ENCODE data around the gene CELF4. TPM values are rescaled to one million over a fixed set of nuclear protein-coding genes. Genes with fewer than 3 reads are reported as not detected.

CELF4 gene
- total and polyA plus RNA-seq, 2 of the 4 experiments (the other 2 are of a cell fraction) = not detected

DNA sequence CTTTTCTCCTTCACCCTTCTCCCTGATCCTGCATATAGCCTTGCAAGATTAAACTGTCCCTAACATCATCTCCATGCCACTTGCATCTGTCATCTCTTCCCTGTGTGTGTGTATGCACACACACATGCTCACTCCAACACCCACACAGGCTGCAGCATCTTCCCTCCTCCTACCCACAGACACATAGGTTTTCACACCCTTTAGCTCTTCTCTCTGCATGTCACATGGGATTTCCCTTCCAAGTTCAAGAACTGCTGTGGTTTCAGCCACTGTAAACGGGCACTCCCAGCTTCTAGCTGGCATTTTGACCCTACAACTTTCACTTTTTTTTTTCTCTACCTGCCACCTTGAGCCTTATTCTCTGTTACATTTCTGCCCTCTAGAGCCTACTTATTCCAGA is 6.4 kb downstream of the CELF4 start:
- no peak overlapping the region for H2AK9ac ChIP-seq (replicated peaks; ENCODE audit: low read depth, low read length, poor library complexity)
- in situ Hi-C loops (cut with MboI; ENCODE audit: low sequenced_read_pairs) = no loop called here

More for the DNA sequence above, 6.4 kb downstream of the CELF4 start:
- no peaks in the 10 kb centered on the region for H3K4me1 ChIP-seq (ENCODE audit: control insufficient read depth, insufficient read depth, low read length)
- ATAC-seq (ENCODE audit: low read depth) (no peak), DNase-seq (no peak)
- CTCF ChIA-PET = no interaction called here
- H3K18ac ChIP-seq (ENCODE audit: low read depth, low read length) = no peak overlapping the region
- no CpG with 5 or more reads among the region's 1 CpG for WGBS, 2 experiments (ENCODE audit: extremely low coverage in 2 of 2, insufficient read length in 1 of 2)
- intact Hi-C loops (cut with micrococcal nuclease) = no loop called here
- H3K56ac ChIP-seq (ENCODE audit: extremely low read depth, insufficient read depth, low read length) = no peak overlapping the region
- H4K91ac ChIP-seq (ENCODE audit: insufficient read depth, low read depth, low read length) = no peak overlapping the region
- no peak overlapping the region for H3K4me2 ChIP-seq (ENCODE audit: low read depth, low read length)
- H3K9me1 ChIP-seq (ENCODE audit: insufficient read depth, low read length) = no peaks in the 10 kb centered on the region
- no peak overlapping the region for H3K27ac ChIP-seq (ENCODE audit: insufficient read depth, low read length)
- H2AFZ ChIP-seq (replicated peaks; ENCODE audit: low read length, poor library complexity) = no peak overlapping the region
- no peak overlapping the region for H2BK20ac ChIP-seq (ENCODE audit: low read depth, low read length)
- no peak overlapping the region for H3K4me3 ChIP-seq (ENCODE audit: insufficient read depth, low read depth, low read length)
- H3K9me3 ChIP-seq (ENCODE audit: control insufficient read depth, insufficient read depth, low read length) = no peaks in the 10 kb centered on the region
- H4K5ac ChIP-seq (ENCODE audit: low read depth, low read length) = no peak overlapping the region
- no peaks in the 10 kb centered on the region for H4K20me1 ChIP-seq (ENCODE audit: insufficient read depth, low read length)
- no peak overlapping the region for H2BK120ac ChIP-seq (ENCODE audit: low read depth, low read length)
- BruUV-seq (replicated peaks) = no TSS peak
- TF ChIP-seq RAD21 (IDR thresholded peaks at IDR 0.05; ENCODE audit: low read length) (no peak), MAFK (IDR thresholded peaks at IDR 0.05; ENCODE audit: low read depth, low read length) (no peak), NFE2L2 (IDR thresholded peaks at IDR 0.05; ENCODE audit: low read depth, low read length) (no peak), RCOR1 (IDR thresholded peaks at IDR 0.05; ENCODE audit: insufficient replicate concordance, low read length) (no peak), SMC3 (IDR thresholded peaks at IDR 0.05; ENCODE audit: low read depth, low read length) (no peak), FOS (IDR thresholded peaks at IDR 0.05; ENCODE audit: low read depth, low read length) (no peak), BHLHE40 (IDR thresholded peaks at IDR 0.05; ENCODE audit: low read depth, low read length) (no peak), CEBPB (IDR thresholded peaks at IDR 0.05; ENCODE audit: low read depth, low read length) (no peak), CHD1 (IDR thresholded peaks at IDR 0.05; ENCODE audit: low read depth, low read length) (no peak), MXI1 (IDR thresholded peaks at IDR 0.05; ENCODE audit: borderline replicate concordance, low read depth, low read length) (no peak), MAZ (IDR thresholded peaks at IDR 0.05; ENCODE audit: borderline replicate concordance, low read depth, low read length) (no peak), POLR2A (IDR thresholded peaks at IDR 0.05; ENCODE audit: low read depth, low read length) (no peak)
- TF ChIP-seq, protein P1, sequence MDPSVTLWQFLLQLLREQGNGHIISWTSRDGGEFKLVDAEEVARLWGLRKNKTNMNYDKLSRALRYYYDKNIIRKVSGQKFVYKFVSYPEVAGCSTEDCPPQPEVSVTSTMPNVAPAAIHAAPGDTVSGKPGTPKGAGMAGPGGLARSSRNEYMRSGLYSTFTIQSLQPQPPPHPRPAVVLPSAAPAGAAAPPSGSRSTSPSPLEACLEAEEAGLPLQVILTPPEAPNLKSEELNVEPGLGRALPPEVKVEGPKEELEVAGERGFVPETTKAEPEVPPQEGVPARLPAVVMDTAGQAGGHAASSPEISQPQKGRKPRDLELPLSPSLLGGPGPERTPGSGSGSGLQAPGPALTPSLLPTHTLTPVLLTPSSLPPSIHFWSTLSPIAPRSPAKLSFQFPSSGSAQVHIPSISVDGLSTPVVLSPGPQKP (IDR thresholded peaks at IDR 0.05; ENCODE audit: borderline replicate concordance, low read depth, low read length) = no peak
- TF ChIP-seq, protein P2, sequence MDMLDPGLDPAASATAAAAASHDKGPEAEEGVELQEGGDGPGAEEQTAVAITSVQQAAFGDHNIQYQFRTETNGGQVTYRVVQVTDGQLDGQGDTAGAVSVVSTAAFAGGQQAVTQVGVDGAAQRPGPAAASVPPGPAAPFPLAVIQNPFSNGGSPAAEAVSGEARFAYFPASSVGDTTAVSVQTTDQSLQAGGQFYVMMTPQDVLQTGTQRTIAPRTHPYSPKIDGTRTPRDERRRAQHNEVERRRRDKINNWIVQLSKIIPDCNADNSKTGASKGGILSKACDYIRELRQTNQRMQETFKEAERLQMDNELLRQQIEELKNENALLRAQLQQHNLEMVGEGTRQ (IDR thresholded peaks at IDR 0.05; ENCODE audit: low read depth, low read length) = no peak
- no peak overlapping the region for H2AK5ac ChIP-seq (ENCODE audit: low read depth, low read length)
- H3K4ac ChIP-seq (ENCODE audit: low read depth, low read length) = no peak overlapping the region
- H3K9ac ChIP-seq (ENCODE audit: low read depth, low read length) = no peak overlapping the region
- H4K8ac ChIP-seq (ENCODE audit: low read depth in 2 of 2, low read length in 2 of 2) = no peak overlapping the region
- no peak overlapping the region for H3K14ac ChIP-seq (replicated peaks; ENCODE audit: low read depth, low read length)
- no peak overlapping the region for H3K23ac ChIP-seq (ENCODE audit: low read depth, low read length)
- dilution Hi-C loops (cut with HindIII; ENCODE audit: low sequenced_read_pairs, unreplicated experiment) = no loop called here
- no peak overlapping the region for H2BK15ac ChIP-seq (ENCODE audit: low read depth, low read length)
- POLR2A ChIA-PET (ENCODE audit: unreplicated experiment) = no interaction called here
- H3K36me3 ChIP-seq (ENCODE audit: control insufficient read depth, insufficient read depth, low read length) = no peaks in the 10 kb centered on the region
- peaks cover 5% of the 10 kb centered on the region for H3K27me3 ChIP-seq (ENCODE audit: control insufficient read depth, insufficient read depth, low read length)
- H2BK5ac ChIP-seq (ENCODE audit: low read depth, low read length, poor library complexity, severe bottlenecking) = no peak overlapping the region
- no peaks in the 10 kb centered on the region for H3K79me1 ChIP-seq (ENCODE audit: low read depth in 1 of 2, low read length in 2 of 2)
